Endometrium (tissue), 2 donors: ENCODE data around the gene RRP12.
"Not testable (repeated sequence)": the region's sequence is repeated elsewhere in the genome, so short reads cannot be mapped to it uniquely, and the experiment has no call there.

Source experiments
- FAIRE-seq: peaks from 2 replicates; lab custom pipeline; 2012; peaks lifted over from hg19 to GRCh38; lab: Jason Lieb, UNC
- donor health status: control.
- donor health status: control.

Gene RRP12

GRCh38 chr10:97406483-97406882 lies 5.3 kb upstream of the RRP12 start:
- not testable (repeated sequence) for FAIRE-seq

DNA sequence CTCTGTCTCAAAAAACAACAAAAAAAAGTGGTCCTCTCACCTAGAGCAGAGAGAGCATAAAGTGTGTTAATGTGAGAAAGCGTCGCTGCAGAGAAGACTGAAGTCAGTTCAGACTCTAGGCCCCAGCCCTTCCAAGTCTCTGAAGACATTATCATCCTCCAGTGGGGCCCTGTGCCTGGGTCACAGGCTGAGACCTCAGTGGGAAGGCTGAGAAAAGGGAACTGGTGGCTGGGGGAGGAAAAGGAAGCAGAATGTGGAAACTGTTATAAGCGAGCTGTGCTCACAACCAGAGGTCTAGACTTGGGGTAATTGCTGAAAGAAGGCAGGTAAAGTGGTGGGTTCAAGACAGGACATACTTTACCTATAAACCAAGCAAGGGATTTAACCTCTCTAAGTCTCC lies 4.9 kb upstream of the RRP12 start:
- FAIRE-seq = no peak

DNA sequence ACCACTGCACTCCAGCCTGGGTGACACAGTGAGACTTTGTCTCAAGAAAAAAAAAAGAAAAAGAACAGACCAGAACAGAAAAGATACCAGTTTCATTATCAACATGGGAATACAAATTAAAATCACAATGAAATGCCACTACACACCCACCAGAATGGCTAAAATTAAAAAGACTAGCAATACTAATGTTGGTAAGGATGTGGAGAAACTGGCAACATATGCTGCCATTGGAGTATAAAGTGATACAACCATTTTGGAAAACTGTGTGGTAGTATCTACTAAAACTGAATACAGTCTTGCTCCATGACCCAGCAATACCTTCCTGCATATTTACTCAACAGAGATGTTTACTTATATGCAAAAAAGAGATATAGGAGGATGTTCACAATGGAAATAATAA lies 2.9 kb upstream of the RRP12 start:
- no peak for FAIRE-seq

DNA sequence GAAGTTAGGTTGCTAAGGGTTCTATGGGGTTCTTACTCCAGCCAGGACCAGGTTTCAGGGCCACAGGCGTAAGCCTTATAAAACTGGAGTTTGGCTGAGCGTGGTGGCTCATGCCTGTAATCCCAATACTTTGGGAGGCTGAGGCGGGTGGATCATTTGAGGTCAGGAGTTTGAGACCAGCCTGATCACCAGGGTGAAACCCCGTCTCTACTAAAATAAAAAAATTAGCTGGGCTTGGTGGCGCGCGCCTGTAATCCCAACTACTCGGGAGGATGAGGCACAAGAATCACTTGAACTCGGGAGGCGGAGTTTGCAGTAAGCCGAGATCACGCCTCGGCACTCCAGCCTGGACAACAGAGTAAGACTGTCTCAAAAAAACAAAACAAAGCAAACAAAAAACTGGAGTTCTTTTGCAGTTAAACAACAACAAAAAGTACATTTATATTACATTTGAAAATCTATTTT lies 347 bp upstream of the RRP12 start:
- FAIRE-seq = no peak

DNA sequence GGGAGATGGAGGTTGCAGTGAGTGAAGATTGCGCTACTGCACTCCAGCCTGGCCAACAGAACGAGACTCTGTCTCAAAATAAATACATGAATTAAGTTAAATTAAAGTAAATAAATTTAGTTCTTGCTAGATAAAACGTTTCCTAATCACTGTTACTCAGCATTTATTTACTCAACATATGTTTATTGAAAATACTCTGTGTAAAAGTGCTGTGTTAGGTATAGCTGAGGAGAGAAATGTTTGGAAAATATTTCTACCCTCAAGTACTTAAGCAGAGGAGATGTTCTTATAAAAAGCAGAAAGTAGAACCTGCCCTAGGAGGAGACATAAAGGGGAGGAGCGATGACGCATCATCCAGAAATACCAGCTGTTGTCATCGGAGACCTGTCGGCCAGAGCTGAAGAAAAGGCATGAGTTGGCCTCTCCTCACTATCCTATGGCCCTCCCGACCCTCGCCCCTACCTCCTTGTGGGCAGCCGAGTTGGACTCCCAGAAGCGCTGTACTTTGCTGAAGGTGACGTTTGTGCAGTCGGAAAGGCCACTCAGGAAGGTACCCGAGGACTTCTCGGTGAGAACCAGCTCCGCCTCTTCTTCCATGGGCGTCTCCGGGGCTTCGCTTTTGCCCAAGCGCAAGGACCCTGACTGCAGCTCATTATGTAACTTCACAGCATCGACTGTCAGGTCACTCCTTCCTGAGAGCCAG lies 1.1 kb downstream of the RRP12 start:
- no peak for FAIRE-seq

DNA sequence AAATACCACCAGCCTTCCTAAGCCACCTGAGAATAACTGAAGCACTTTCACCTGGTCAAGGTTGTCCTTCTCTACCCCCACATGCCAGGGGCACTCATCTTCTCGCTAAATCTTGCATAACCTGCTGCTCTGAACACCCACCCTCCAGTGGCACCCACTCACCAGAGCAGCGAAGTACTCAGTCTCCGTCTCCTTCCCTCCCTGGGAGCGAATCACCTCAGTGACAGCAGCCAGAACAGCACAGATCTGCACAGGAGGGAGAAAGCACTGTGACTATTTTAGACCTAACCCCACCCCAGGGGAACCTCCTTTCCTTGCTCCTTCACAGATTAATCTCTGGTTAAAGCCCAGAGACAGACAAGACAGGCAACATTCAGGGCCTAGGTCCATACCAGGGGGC lies 5.1 kb downstream of the RRP12 start:
- no peak for FAIRE-seq

- no peak for FAIRE-seq
Measured at GRCh38 chr10:97393034-97393573, 8.0 kb downstream of the RRP12 start.

- no peak for FAIRE-seq
Measured at GRCh38 chr10:97390091-97390490, 11.0 kb downstream of the RRP12 start.

GRCh38 chr10:97388152-97388551 lies 13.0 kb downstream of the RRP12 start:
- FAIRE-seq = no peak

GRCh38 chr10:97385565-97385964 lies 15.6 kb downstream of the RRP12 start:
- no peak for FAIRE-seq

DNA sequence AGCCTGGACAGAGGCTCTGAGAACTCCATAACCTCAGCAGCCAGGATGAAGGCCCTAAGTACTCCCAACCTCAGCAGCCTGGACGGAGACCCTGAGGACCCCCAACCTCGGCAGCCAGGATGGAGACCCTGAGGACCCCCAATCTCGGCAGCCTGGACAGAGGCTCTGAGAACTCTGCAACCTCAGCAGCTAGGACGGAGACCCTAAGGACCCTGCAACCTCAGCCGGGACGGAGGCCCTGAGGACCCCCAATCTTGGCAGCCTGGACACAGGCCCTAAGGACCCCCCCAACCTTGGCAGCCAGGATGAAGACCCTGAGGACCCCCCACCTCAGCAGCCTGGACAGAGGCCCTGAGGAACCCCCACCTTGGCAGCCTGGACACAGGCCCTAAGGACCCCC lies 16.5 kb downstream of the RRP12 start:
- FAIRE-seq = no peak

DNA sequence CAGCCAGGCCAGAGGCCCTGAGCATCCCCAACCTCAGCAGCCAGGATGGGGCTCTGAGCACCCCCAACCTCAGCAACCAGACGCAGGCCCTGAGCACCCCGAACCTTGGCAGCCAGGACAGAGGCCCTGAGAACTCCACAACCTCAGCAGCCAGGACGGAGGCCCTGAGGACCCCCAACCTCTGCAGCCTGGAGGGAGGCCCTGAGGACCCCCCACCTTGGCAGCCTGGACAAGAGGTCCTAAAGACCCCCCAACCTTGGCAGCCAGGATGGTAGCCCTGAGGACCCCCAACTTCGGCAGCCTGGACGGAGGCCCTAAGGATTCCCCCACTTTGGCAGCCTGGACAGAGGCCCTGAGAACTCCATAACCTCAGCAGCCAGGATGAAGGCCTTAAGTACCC lies 17.0 kb downstream of the RRP12 start:
- no peak for FAIRE-seq

DNA sequence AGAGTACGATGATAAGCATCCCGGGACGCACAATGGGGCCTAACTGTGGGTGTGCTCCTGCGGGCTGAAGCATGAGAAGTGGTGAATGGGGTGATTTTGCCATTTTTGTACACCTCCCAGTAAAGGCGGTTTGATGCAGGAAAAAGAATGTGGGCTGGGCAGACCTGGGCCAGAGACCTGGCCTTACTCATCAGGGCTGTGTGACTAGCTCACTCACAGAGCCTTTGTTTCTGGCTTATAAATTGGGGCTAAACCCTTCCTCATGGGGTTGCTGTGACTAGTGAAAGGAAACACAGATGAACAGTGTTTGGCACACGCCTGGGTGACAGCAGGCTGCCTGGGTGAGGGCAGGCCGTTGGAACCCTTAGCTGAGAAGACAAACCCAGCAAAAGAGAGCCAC lies 18.0 kb downstream of the RRP12 start:
- FAIRE-seq = no peak

DNA sequence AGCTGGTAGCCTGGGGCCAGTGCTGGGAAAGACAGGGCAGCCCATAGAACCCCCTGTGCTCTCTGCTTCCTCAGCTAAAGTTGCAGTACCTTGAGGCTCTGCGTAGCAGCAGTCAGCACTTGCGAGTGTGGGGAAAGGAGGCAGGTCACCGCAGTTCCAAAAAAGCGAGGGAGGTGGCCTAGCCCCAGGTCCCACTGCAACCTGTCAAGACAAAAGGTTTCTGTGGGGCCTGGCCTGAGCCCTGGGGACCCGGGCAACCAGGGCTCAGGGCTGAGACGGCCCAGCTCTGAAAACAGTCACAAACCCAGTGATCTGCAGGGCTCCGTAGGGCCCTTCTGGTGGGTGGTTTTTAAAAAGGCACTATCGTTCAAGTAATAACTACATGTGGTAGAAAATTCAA lies 19.5 kb downstream of the RRP12 start:
- FAIRE-seq = no peak

DNA sequence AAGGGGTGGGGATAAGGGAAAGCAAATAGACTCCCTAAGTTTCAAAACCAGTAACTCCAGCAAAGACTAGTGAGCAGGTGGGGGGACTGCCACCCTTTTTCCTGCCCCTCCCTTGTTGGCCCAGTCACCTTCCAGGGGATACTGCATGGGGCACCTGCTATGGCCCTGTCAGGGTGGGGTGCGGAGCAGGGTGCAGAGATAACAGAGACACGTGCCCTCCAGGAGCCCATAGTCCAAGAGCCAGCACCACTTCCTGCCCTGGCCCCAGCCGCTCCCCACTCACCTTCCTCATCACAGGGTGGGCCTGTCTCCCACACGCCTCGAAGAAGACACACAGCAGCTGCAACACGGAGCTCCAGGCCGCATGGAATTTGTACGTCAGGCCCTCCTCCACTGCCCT lies 20.6 kb downstream of the RRP12 start:
- FAIRE-seq = no peak

DNA sequence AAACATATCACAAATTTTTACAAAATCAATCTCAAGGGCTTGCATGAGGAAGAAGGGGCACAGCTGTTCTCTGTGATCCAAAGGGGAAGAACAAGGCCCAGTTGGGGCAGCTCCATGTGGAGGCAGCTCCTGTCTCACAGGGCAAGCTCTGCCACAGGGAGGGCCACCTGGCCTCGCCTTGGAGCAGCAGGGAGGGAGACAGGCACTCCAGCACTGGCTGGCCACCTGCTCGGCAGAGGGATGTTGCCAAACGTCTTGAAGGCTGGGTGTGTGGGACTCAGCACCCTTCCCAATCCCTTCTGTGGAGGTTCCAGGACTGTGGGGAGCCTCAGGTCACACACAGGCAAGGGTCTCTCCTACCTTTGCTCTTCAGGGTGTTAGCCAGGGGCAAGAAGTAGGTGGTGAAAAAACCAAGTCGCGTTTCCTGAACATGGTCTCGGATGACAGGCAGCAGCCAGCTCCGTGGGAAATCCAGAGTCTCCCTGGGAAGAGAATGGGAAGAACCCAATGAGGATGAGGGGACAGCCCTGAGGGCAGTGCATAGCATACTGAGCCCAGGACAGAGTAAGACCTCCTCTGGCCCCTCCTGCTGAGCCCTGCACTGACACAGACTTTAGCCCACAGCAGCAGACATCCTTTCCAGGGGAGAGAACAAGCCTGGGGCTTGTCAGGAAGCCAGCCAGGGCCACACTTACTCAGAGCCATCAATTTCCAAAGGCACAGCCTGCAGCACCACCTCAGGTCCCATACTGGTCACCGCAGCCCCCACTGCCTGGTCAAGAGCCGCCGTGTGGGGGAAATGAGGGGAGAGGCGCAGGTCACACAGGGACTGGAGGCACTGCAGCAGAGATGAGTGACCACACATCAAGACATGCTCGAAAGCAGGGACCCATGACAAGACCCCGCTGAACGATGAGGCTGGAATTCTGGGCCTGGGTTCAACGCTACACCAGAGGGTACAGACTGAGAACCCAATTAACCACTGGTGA lies 21.9 kb downstream of the RRP12 start:
- no peak for FAIRE-seq

GRCh38 chr10:97376413-97376812 lies 24.7 kb downstream of the RRP12 start:
- no peak for FAIRE-seq

GRCh38 chr10:97373456-97373855 lies 27.7 kb downstream of the RRP12 start:
- no peak for FAIRE-seq

- FAIRE-seq = no peak
Measured at GRCh38 chr10:97372233-97372875, 28.8 kb downstream of the RRP12 start.

GRCh38 chr10:97371696-97372095 lies 29.4 kb downstream of the RRP12 start:
- no peak for FAIRE-seq

- FAIRE-seq = no peak
Measured at GRCh38 chr10:97367126-97367649, 34.0 kb downstream of the RRP12 start.

- FAIRE-seq = no peak
Measured at GRCh38 chr10:97366572-97366971, 34.6 kb downstream of the RRP12 start.
